H9 (cell line): ENCODE results near the gene ARFIP1. TPM values are rescaled to one million over a fixed set of nuclear protein-coding genes. Genes with fewer than 3 reads are reported as not detected.

ENCODE experiments used
- DNase-seq: peaks from one replicate; pipeline ENCODE4 v3.0.0-alpha.2; 2017
- H2AFZ ChIP-seq: one replicate; pipeline ENCODE4 v1.6.1; 2013; ENCODE audit warnings: mild to moderate bottlenecking, low read length, control low read depth, moderate library complexity
- H2AK5ac ChIP-seq: 2 replicates; pipeline ENCODE4 v1.6.1; 2013; ENCODE audit warnings: low read length, control low read depth, mixed read lengths; ENCODE audit not compliant: insufficient read length
- H2BK120ac ChIP-seq: one replicate; pipeline ENCODE4 v1.6.1; 2013; ENCODE audit warnings: low read depth, mild to moderate bottlenecking, low read length, control low read depth, inconsistent platforms; ENCODE audit not compliant: poor library complexity, severe bottlenecking
- H2BK12ac ChIP-seq: 2 replicates; pipeline ENCODE4 v1.6.1; 2013; ENCODE audit warnings: low read length, control low read depth, mixed read lengths, low read depth; ENCODE audit not compliant: insufficient read length
- H2BK15ac ChIP-seq: 2 replicates; pipeline ENCODE4 v1.6.1; 2013; ENCODE audit warnings: low read depth, low read length, control low read depth
- H2BK20ac ChIP-seq: one replicate; pipeline ENCODE4 v1.6.1; 2013; ENCODE audit warnings: low read depth, mild to moderate bottlenecking, low read length, control low read depth, inconsistent platforms; ENCODE audit not compliant: poor library complexity, severe bottlenecking
- H2BK5ac ChIP-seq: 2 replicates; pipeline ENCODE4 v1.6.1; 2013; ENCODE audit warnings: low read length, control low read depth, mixed read lengths; ENCODE audit not compliant: insufficient read length
- H3K14ac ChIP-seq: 2 replicates; pipeline ENCODE4 v1.6.1; 2013; ENCODE audit warnings: low read length, control low read depth; ENCODE audit not compliant: insufficient read depth
- H3K18ac ChIP-seq: 2 replicates; pipeline ENCODE4 v1.6.1; 2013; ENCODE audit warnings: low read depth, mild to moderate bottlenecking, mixed read lengths, low read length, control low read depth; ENCODE audit not compliant: insufficient read length
- H3K23ac ChIP-seq: 2 replicates; pipeline ENCODE4 v1.6.1; 2013; ENCODE audit warnings: low read length, control low read depth, mixed read lengths, low read depth; ENCODE audit not compliant: insufficient read length
- H3K23me2 ChIP-seq: 2 replicates; pipeline ENCODE4 v1.6.1; 2013; ENCODE audit warnings: low read depth, mild to moderate bottlenecking, mixed read lengths, low read length, control low read depth; ENCODE audit not compliant: insufficient read length, poor library complexity, severe bottlenecking
- H3K27ac ChIP-seq: 2 replicates; pipeline ENCODE4 v1.5.1; 2013; ENCODE audit warnings: low read length, control low read depth, mixed read lengths, low read depth; ENCODE audit not compliant: insufficient read length
- H3K27me3 ChIP-seq: 2 replicates; pipeline ENCODE4 v1.6.1; 2013; ENCODE audit warnings: low read length, control low read depth, inconsistent platforms; ENCODE audit not compliant: insufficient read depth
- H3K4ac ChIP-seq: 2 replicates; pipeline ENCODE4 v1.6.1; 2013; ENCODE audit warnings: low read depth, mild to moderate bottlenecking, control low read depth, inconsistent platforms, low read length, moderate library complexity
- H3K4me1 ChIP-seq: 2 replicates; pipeline ENCODE4 v1.6.1; 2013; ENCODE audit warnings: low read length, control low read depth, inconsistent platforms; ENCODE audit not compliant: insufficient read depth
- H3K4me2 ChIP-seq: 2 replicates; pipeline ENCODE4 v1.6.1; 2013; ENCODE audit warnings: low read length, control low read depth, mixed read lengths; ENCODE audit not compliant: insufficient read length, insufficient read depth
- H3K56ac ChIP-seq: 2 replicates; pipeline ENCODE4 v1.6.1; 2013; ENCODE audit warnings: low read depth, mild to moderate bottlenecking, mixed read lengths, low read length, control low read depth; ENCODE audit not compliant: insufficient read length
- H3K79me1 ChIP-seq: 2 replicates; pipeline ENCODE4 v1.6.1; 2013; ENCODE audit warnings: low read depth, mild to moderate bottlenecking, moderate library complexity, low read length, control low read depth, inconsistent platforms; ENCODE audit not compliant: insufficient read depth, poor library complexity, severe bottlenecking
- H3K79me2 ChIP-seq: 2 replicates; pipeline ENCODE4 v1.6.1; 2013; ENCODE audit warnings: low read length, control low read depth, inconsistent platforms; ENCODE audit not compliant: insufficient read depth
- H3K9ac ChIP-seq: 2 replicates; pipeline ENCODE4 v1.6.1; 2013; ENCODE audit warnings: low read length, control low read depth, mixed read lengths; ENCODE audit not compliant: insufficient read length; ENCODE audit errors: extremely low read depth
- H3K9me3 ChIP-seq: one replicate; pipeline ENCODE4 v1.6.1; 2013; ENCODE audit warnings: low read depth, low read length, inconsistent platforms; ENCODE audit not compliant: control insufficient read depth
- H3T11ph ChIP-seq: one replicate; pipeline ENCODE4 v1.6.1; 2013; ENCODE audit warnings: mild to moderate bottlenecking, low read length, control low read depth, inconsistent platforms
- H4K20me1 ChIP-seq: one replicate; pipeline ENCODE4 v1.6.1; 2013; ENCODE audit not compliant: control insufficient read depth, insufficient read length, insufficient read depth
- H4K5ac ChIP-seq: 2 replicates; pipeline ENCODE4 v1.6.1; 2013; ENCODE audit warnings: low read depth, mild to moderate bottlenecking, mixed read lengths, low read length, control low read depth; ENCODE audit not compliant: insufficient read length
- H4K8ac ChIP-seq: replicated peaks from 2 replicates; pipeline ENCODE4 v1.6.1; 2013; ENCODE audit warnings: low read length, control low read depth, mixed read lengths, low read depth; ENCODE audit not compliant: insufficient read length
- H4K91ac ChIP-seq: 2 replicates; pipeline ENCODE4 v1.6.1; 2013; ENCODE audit warnings: low read depth, mild to moderate bottlenecking, moderate library complexity, mixed read lengths, low read length, control low read depth; ENCODE audit not compliant: insufficient read length
- H3K27ac Mint-ChIP-seq, 3 experiments: 2 replicates in 2 of 3; 3 replicates in 1 of 3; pipeline ENCODE4 v1.8.0; 2020 to 2021; ENCODE audit warnings: mixed read lengths in 3 of 3, mild to moderate bottlenecking in 1 of 3, moderate library complexity in 1 of 3
- H3K27me3 Mint-ChIP-seq: 2 replicates; pipeline ENCODE4 v1.8.0; 2021; ENCODE audit warnings: low read depth, mild to moderate bottlenecking, moderate library complexity, mixed read lengths
- H3K36me3 Mint-ChIP-seq, 3 experiments: 2 replicates in 2 of 3; 3 replicates in 1 of 3; pipeline ENCODE4 v1.8.0; 2020 to 2021; ENCODE audit warnings: low read depth in 3 of 3, mixed read lengths in 3 of 3; ENCODE audit not compliant: insufficient read depth in 1 of 3
- H3K4me1 Mint-ChIP-seq, 2 experiments: 2 replicates each; pipeline ENCODE4 v1.8.0; 2020; ENCODE audit warnings: mixed read lengths in 2 of 2
- H3K4me3 Mint-ChIP-seq, 2 experiments: 2 replicates in 1 of 2; 3 replicates in 1 of 2; pipeline ENCODE4 v1.8.0; 2020 to 2021; ENCODE audit warnings: mild to moderate bottlenecking in 2 of 2, mixed read lengths in 2 of 2, moderate library complexity in 1 of 2
- H3K9me3 Mint-ChIP-seq, 2 experiments: 2 replicates in 1 of 2; 3 replicates in 1 of 2; pipeline ENCODE4 v1.8.0; 2020; ENCODE audit warnings: mild to moderate bottlenecking in 2 of 2, mixed read lengths in 2 of 2, moderate library complexity in 1 of 2
- CTCF ChIP-seq: fragments of 200-600 bp; sonication (generic); conservative IDR thresholded peaks from 3 replicates; pipeline ENCODE4 v1.8.0; 2021; ENCODE audit warnings: antibody characterized with exemption, mild to moderate bottlenecking
- WGBS: extraction: QIAGEN DNeasy Blood & Tissue Kit; methylation state at CpG from one replicate; pipeline ENCODE4 v1.1.7; 2013; ENCODE audit warnings: missing lambda C conversion rate, low lambda C conversion rate, mixed read lengths; ENCODE audit not compliant: insufficient read length; ENCODE audit errors: extremely low coverage; 5-methylcytosine and 5-hydroxymethylcytosine counted together
- total RNA-seq: library from RNA; stranded (reverse); gene quantifications from 2 replicates; pipeline ENCODE4 v1.2.1, GENCODE V29; 2021

ARFIP1 gene
- total RNA-seq, 1 experiment from 2014 or later = 30.8 TPM

GRCh38 chr4:152935631-152936445, 156.1 kb downstream of the ARFIP1 start, which contains the start of gene FHDC1:
TSS of gene FHDC1 (plus strand) at chr4:152936323. CDS start at chr4:152943058, 6,735 bp downstream.
- H3K9me3 ChIP-seq = no peaks in the 10 kb centered on the region
- H2BK120ac ChIP-seq = no peak within 1 kb of the TSS
- H2AK5ac ChIP-seq = no peak within 1 kb of the TSS
- H3K14ac ChIP-seq = peak within 1 kb of the TSS; percentile 92
- no peak within 1 kb of the TSS; the same call in 1 of the 2 replicates for H2BK15ac ChIP-seq
- no peak within 1 kb of the TSS for H3K23ac ChIP-seq
- H4K8ac ChIP-seq = no peak within 1 kb of the TSS
- Mint-ChIP-seq H3K27ac (peak within 1 kb of the TSS; percentile 70 to 96 (median 80); a peak in 6 of 7 replicates), H3K36me3 (peaks cover 0 to 7% (median 5%) of the 10 kb centered on the region in 3 experiments; a peak in 1 of 7 replicates), H3K27me3 (peaks cover 31% of the 10 kb centered on the region), H3K4me3 (peak within 1 kb of the TSS; percentile 82 to 93), H3K9me3 (no peaks in the 10 kb centered on the region; a peak in 1 of 5 replicates), H3K4me1 (peaks cover 43 to 44% of the 10 kb centered on the region in 2 experiments)
- no CpG with 5 or more reads among the region's 75 CpGs for WGBS
- H3K18ac ChIP-seq = peak within 1 kb of the TSS; percentile 71
- H2AFZ ChIP-seq = no peak within 1 kb of the TSS
- H2BK5ac ChIP-seq = no peak within 1 kb of the TSS
- peak within 1 kb of the TSS; percentile 66 for H3K9ac ChIP-seq
- peaks cover 19% of the 10 kb centered on the region for H3K23me2 ChIP-seq
- H4K20me1 ChIP-seq = no peaks in the 10 kb centered on the region
- H3K56ac ChIP-seq = no peak within 1 kb of the TSS
- H4K5ac ChIP-seq = no peak within 1 kb of the TSS
- H3K79me2 ChIP-seq = peaks cover 22% of the 10 kb centered on the region; the same call in 1 of the 2 replicates
- H3K27me3 ChIP-seq = no peaks in the 10 kb centered on the region
- H3K4ac ChIP-seq = no peak within 1 kb of the TSS
- no peak for TF ChIP-seq CTCF
- H3T11ph ChIP-seq = no peak within 1 kb of the TSS
- peaks cover 2% of the 10 kb centered on the region; the same call in 1 of the 2 replicates for H3K4me1 ChIP-seq
- H3K4me2 ChIP-seq = peak within 1 kb of the TSS; percentile 76
- no peak within 1 kb of the TSS for H2BK12ac ChIP-seq
- H4K91ac ChIP-seq = no peak within 1 kb of the TSS
- H2BK20ac ChIP-seq = no peak within 1 kb of the TSS
- peak; percentile 92 for DNase-seq
- H3K27ac ChIP-seq = no peak within 1 kb of the TSS
- H3K79me1 ChIP-seq = no peaks in the 10 kb centered on the region
